Mammary epithelial cell (primary cell): Measurements from ENCODE around the gene DDX28.
"Not testable (repeated sequence)": the region's sequence is repeated elsewhere in the genome, so short reads cannot be mapped to it uniquely, and the experiment has no call there.

ENCODE experiments used
- EZH2 ChIP-seq: IDR thresholded peaks from 2 replicates; pipeline ENCODE4 v1.6.1; 2012; ENCODE audit warnings: low read length, inconsistent platforms, borderline replicate concordance
- TF ChIP-seq, protein P1 (sequence below), 2 donors: IDR thresholded peaks in 1 of 2; conservative IDR thresholded peaks in 1 of 2; 2 replicates each; pipeline ENCODE4 v1.5.1; 2011 to 2012; ENCODE audit warnings: inconsistent platforms in 2 of 2, low read length in 2 of 2, mild to moderate bottlenecking in 2 of 2, control low read depth in 1 of 2, low read depth in 1 of 2; ENCODE audit not compliant: insufficient read depth in 1 of 2; ENCODE audit errors: extremely low read depth in 1 of 2

DNA sequence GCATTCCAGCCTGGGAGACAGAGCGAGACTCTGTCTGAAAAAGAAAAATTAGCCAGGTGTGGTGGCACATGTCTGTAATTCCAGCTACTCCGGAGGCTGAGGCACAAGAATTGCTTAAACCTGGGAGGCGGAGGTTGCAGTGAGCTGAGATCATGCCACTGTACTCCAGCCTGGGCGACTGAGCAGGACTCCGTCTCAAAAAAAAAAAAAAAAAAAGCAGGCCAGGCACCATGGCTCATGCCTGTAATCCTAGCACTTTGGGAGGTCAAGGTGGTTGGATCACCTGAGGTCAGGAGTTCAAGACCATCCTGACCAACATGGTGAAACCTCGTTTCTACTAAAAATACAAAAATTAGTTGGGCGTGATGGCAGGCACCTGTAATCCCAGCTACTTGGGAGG lies 50.7 kb downstream of the DDX28 start:
- TF ChIP-seq, protein P1, sequence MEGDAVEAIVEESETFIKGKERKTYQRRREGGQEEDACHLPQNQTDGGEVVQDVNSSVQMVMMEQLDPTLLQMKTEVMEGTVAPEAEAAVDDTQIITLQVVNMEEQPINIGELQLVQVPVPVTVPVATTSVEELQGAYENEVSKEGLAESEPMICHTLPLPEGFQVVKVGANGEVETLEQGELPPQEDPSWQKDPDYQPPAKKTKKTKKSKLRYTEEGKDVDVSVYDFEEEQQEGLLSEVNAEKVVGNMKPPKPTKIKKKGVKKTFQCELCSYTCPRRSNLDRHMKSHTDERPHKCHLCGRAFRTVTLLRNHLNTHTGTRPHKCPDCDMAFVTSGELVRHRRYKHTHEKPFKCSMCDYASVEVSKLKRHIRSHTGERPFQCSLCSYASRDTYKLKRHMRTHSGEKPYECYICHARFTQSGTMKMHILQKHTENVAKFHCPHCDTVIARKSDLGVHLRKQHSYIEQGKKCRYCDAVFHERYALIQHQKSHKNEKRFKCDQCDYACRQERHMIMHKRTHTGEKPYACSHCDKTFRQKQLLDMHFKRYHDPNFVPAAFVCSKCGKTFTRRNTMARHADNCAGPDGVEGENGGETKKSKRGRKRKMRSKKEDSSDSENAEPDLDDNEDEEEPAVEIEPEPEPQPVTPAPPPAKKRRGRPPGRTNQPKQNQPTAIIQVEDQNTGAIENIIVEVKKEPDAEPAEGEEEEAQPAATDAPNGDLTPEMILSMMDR (conservative IDR thresholded peaks at IDR 0.05 in 1 of 2, IDR thresholded peaks at IDR 0.05 in 1 of 2; ENCODE audit: extremely low read depth in 1 of 2, insufficient read depth in 1 of 2, low read depth in 1 of 2, low read length in 2 of 2): not testable (repeated sequence)
- not testable (repeated sequence) for TF ChIP-seq EZH2
